Heart right ventricle (tissue), 16 donors: ENCODE results near the gene RECQL5. TPM values are rescaled to one million over a fixed set of nuclear protein-coding genes. Genes with fewer than 3 reads are reported as not detected.
"Not testable (repeated sequence)": the region's sequence is repeated elsewhere in the genome, so short reads cannot be mapped to it uniquely, and the experiment has no call there.

Experiments used
- ATAC-seq, 8 donors: fragments of 200-7000 bp; cut with Tn5 transposase; one replicate each; pipeline ENCODE4 v1.9.1; 2020; ENCODE audit warnings: mild to moderate bottlenecking in 8 of 8, moderate library complexity in 8 of 8, moderate number of reproducible peaks in 1 of 8
- DNase-seq, 2 donors: peaks; one replicate each; pipeline ENCODE4 v3.0.0-alpha.2; 2020
- H3K27ac ChIP-seq, 10 donors: fragments of 200-600 bp; sonication (generic) in 2 of 10; one replicate each; pipeline versions ENCODE4 v1.5.0 to v1.8.0; 2020 to 2022; ENCODE audit warnings: mild to moderate bottlenecking in 3 of 10
- H3K27me3 ChIP-seq, 7 donors: fragments of 200-600 bp; one replicate each; pipeline ENCODE4 v1.8.0; 2021 to 2022; ENCODE audit warnings: mild to moderate bottlenecking in 2 of 7
- H3K36me3 ChIP-seq, 9 donors: fragments of 200-600 bp; sonication (generic) in 1 of 9; one replicate each; pipeline versions ENCODE4 v1.5.0 to v1.8.0; 2020 to 2022; ENCODE audit warnings: mild to moderate bottlenecking in 2 of 9
- H3K4me1 ChIP-seq, 9 donors: fragments of 200-600 bp; sonication (generic) in 1 of 9; one replicate each; pipeline versions ENCODE4 v1.5.0 to v1.8.0; 2020 to 2022; ENCODE audit warnings: mild to moderate bottlenecking in 4 of 9
- H3K4me3 ChIP-seq, 10 donors: fragments of 200-600 bp; sonication (generic) in 2 of 10; one replicate each; pipeline versions ENCODE4 v1.5.0 to v1.8.0; 2020 to 2022; ENCODE audit warnings: mild to moderate bottlenecking in 7 of 10, moderate library complexity in 2 of 10
- H3K9me3 ChIP-seq, 11 donors: fragments of 200-600 bp in 10 of 11; sonication (generic) in 2 of 11; one replicate each; pipeline versions ENCODE4 v1.5.0 to v1.8.0; 2013 to 2022; ENCODE audit warnings: mild to moderate bottlenecking in 2 of 11, control low read depth in 1 of 11, moderate library complexity in 1 of 11
- CTCF ChIP-seq, 9 donors: fragments of 200-600 bp; sonication (generic) in 2 of 9; IDR thresholded peaks; one replicate each; pipeline versions ENCODE4 v1.5.0 to v1.8.0; 2021 to 2022; ENCODE audit warnings: antibody characterized with exemption in 9 of 9, mild to moderate bottlenecking in 5 of 9, moderate library complexity in 1 of 9
- WGBS, 2 donors: extraction: QIAGEN DNeasy Blood & Tissue Kit; methylation state at CpG; one replicate each; pipeline ENCODE4 v1.1.7; 2013; ENCODE audit warnings: inconsistent platforms in 1 of 2; 5-methylcytosine and 5-hydroxymethylcytosine counted together
- intact Hi-C, 10 donors: fragments of 100-400 bp; cut with DNase I; formaldehyde crosslinking; loops; one replicate each; pipeline versions ENCODE4 v1.11.1 to v1.14.2; 2022
- polyA plus RNA-seq, 2 donors: library from polyadenylated mRNA; stranded (reverse); fragments of 200-250 nt; gene quantifications; one replicate each; pipeline ENCODE4 v1.2.3, GENCODE V29; 2013
- total RNA-seq, 10 donors: library from RNA; stranded (reverse); fragmentation: NEBNext Ultra II Directional in 3 of 10; extraction: Animal tissue kit (Norgen Biotek cat#: 25700) in 3 of 10; gene quantifications; one replicate each; pipeline versions ENCODE4 v1.2.1 to v1.2.4, GENCODE V29; 2021 to 2023
- donor health status: Arrhythmogenic right ventricular cardiomyopathy.
- donor health status: ischemic (EF 13 %, LVEDD 7.1; RV severe dilation, severe dysfunction).
- donor health status: healthy with polysubstance abuse.
- donor health status: DM: no; HTN: yes; CAD: no.
- donor health status: DM: no; HTN: no; CAD: no.
- donor health status: ischemic (EF 25% LVEDD 6.9; RV normal size, moderate dysfunction).
- donor health status: ischemic (EF 25% LVEDD 5.7; RV mildly dilated, moderate dysfunction).
- donor health status: healthy.
- donor health status: DM: yes; HTN: yes; CAD: no.
- donor health status: Ischemic cardiomyopathy.
- donor health status: ischemic (EF 35%, LVEDD 5.7; RV mildly dilated, moderate dysfunction).
- donor health status: nonischemic (EF 11% LVEDD 7.7; RV severe dilation, severe dysfunction).
- donor health status: DM: yes; HTN: yes; CAD: no.
- donor health status: PGD.
- donor health status: ischemic (EF 29% LVEDD 5.4; RV normal size, mild dysfunction).
- donor health status: nonischemic (EF 23%, LVEDD 6.1; RV moderate dilation, normal function).

The RECQL5 gene
- total and polyA plus RNA-seq, 12 donors, result 6.3 to 32.1 (median 10.7) TPM

GRCh38 chr17:75587675-75588595, 79.0 kb downstream of the RECQL5 start, which contains the start of gene MYO15B:
Gene MYO15B, plus strand, starts transcription at chr17:75587800. Its CDS starts 258 bp downstream, at chr17:75588058.
- peak in 8 of 9 donors; percentile 15 to 53 (median 40) for TF ChIP-seq CTCF (IDR thresholded peaks at IDR 0.05)
- Histone ChIP-seq H3K9me3 (no peaks in the 10 kb centered on the region), H3K27ac (peak within 1 kb of the TSS; percentile 92 to 99 (median 96)), H3K27me3 (peaks cover 0 to 8% (median 0%) of the 10 kb centered on the region in 7 donors), H3K36me3 (peaks cover 0 to 18% (median 0%) of the 10 kb centered on the region in 9 donors), H3K4me3 (peak within 1 kb of the TSS; percentile 43 to 89 (median 74)), H3K4me1 (peaks cover 9 to 31% (median 21%) of the 10 kb centered on the region in 9 donors)
- DNase-seq (peak; percentile 70 to 76), ATAC-seq (peak; percentile 37 to 63 (median 50))
- 5 to 6% methylated on average over 81 to 82 of the region's 82 CpGs for WGBS, 2 donors
- intact Hi-C loops, result loop anchor here in 8 of 10 donors (2.0 to 10.0 kb wide), 5 partner anchors 63 to 163 kb away; partner anchors contain the start of genes CASKIN2 (in 5 of the 8), TSEN54 (in 5 of the 8) and LLGL2 (in 1 of the 8)

GRCh38 chr17:75584849-75585175, 82.1 kb downstream of the RECQL5 start:
- intact Hi-C loops, result loop anchor here in 7 of 10 donors (5.0 to 10.0 kb wide), 5 partner anchors 48 to 160 kb away; partner anchors contain the start of genes CASKIN2 (in 5 of the 7), TSEN54 (in 5 of the 7) and LLGL2 (in 1 of the 7)
- H3K9me3 ChIP-seq, result no peaks in the 10 kb centered on the region
- TF ChIP-seq CTCF (IDR thresholded peaks at IDR 0.05), result no peak
- 85 to 92% methylated on average over 7 of the region's 7 CpGs for WGBS, 2 donors
- peaks cover 7 to 26% (median 17%) of the 10 kb centered on the region in 9 donors for H3K4me1 ChIP-seq
- DNase-seq, result no peak
- no peaks in the 10 kb centered on the region for H3K36me3 ChIP-seq
- no peak overlapping the region for H3K27ac ChIP-seq
- no peak overlapping the region for H3K4me3 ChIP-seq
- no peak for ATAC-seq
- peaks cover 0 to 8% (median 0%) of the 10 kb centered on the region in 7 donors for H3K27me3 ChIP-seq

GRCh38 chr17:75583197-75583596, 83.8 kb downstream of the RECQL5 start:
- not testable (repeated sequence) for ATAC-seq, DNase-seq, H3K36me3 ChIP-seq, H3K27me3 ChIP-seq, H3K27ac ChIP-seq, H3K9me3 ChIP-seq, H3K4me3 ChIP-seq
- H3K4me1 ChIP-seq, result peaks cover 4 to 25% (median 17%) of the 10 kb centered on the region in 9 donors
- intact Hi-C loops, result loop anchor here in 3 of 10 donors (5.0 to 10.0 kb wide), 3 partner anchors 46 to 158 kb away; partner anchors contain the start of gene LLGL2 (in 1 of the 3)
- WGBS, 2 donors, result 84 to 95% methylated on average over 6 of the region's 6 CpGs

- peaks cover 0 to 11% (median 8%) of the 10 kb centered on the region in 9 donors for H3K4me1 ChIP-seq
- not testable (repeated sequence) for ATAC-seq, H3K27me3 ChIP-seq, H3K27ac ChIP-seq, DNase-seq, H3K9me3 ChIP-seq, H3K36me3 ChIP-seq
- intact Hi-C loops, result loop anchor here in 3 of 10 donors (5.0 to 10.0 kb wide), 3 partner anchors 44 to 156 kb away; partner anchors contain the start of gene LLGL2 (in 1 of the 3)
- 88% methylated on average over 23 of the region's 23 CpGs for WGBS, 2 donors
- H3K4me3 ChIP-seq, result peak overlapping the region in 1 of 10 donors; percentile 23
Measured at GRCh38 chr17:75581121-75581725, 85.7 kb downstream of the RECQL5 start.

Other genes with a start within 250 kb of the RECQL5 start
- gene TMEM94, start 210.5 kb downstream of the RECQL5 start, total RNA-seq, result 10 to 100 TPM; 29.0 to 66.7 (median 41.3) TPM
- 10 to 100 TPM; 25.6 to 56.1 TPM for gene TMEM94, start 210.5 kb downstream of the RECQL5 start, polyA plus RNA-seq
- 10 to 100 TPM; 29.0 to 59.2 (median 37.2) TPM for gene CASKIN2, start 151.6 kb downstream of the RECQL5 start, total RNA-seq
- 10 to 100 TPM; 17.6 to 31.2 TPM for gene CASKIN2, start 151.6 kb downstream of the RECQL5 start, polyA plus RNA-seq
- 1 to 10 TPM; 4.2 to 9.9 (median 6.1) TPM for gene TSEN54, start 150.6 kb downstream of the RECQL5 start, total RNA-seq
- gene TSEN54, start 150.6 kb downstream of the RECQL5 start, polyA plus RNA-seq, result 10 to 100 TPM; 13.6 to 18.1 TPM
- gene LLGL2, start 141.5 kb downstream of the RECQL5 start, total RNA-seq, result 1 to 10 TPM; 1.1 to 5.0 (median 2.6) TPM
- gene LLGL2, start 141.5 kb downstream of the RECQL5 start, polyA plus RNA-seq, result 10 to 100 TPM in 1 of 2 donors, 1 to 10 TPM in 1; 5.6 to 14.8 TPM
- 10 to 100 TPM; 27.9 to 62.2 (median 45.8) TPM for gene MYO15B, start 79.4 kb downstream of the RECQL5 start, total RNA-seq
- 100 to 1,000 TPM in 1 of 2 donors, 10 to 100 TPM in 1; 30.8 to 205 TPM for gene MYO15B, start 79.4 kb downstream of the RECQL5 start, polyA plus RNA-seq
- gene SMIM5, start 33.7 kb downstream of the RECQL5 start, total RNA-seq, result 10 to 100 TPM in 2 of 10 donors, 1 to 10 TPM in 8; 1.9 to 14.2 (median 6.5) TPM
- 10 to 100 TPM in 1 of 2 donors, 1 to 10 TPM in 1; 3.1 to 19.2 TPM for gene SMIM5, start 33.7 kb downstream of the RECQL5 start, polyA plus RNA-seq
- 10 to 100 TPM; 41.7 to 64.4 (median 55.8) TPM for gene SAP30BP, start 184 bp upstream of the RECQL5 start, total RNA-seq
- gene SAP30BP, start 184 bp upstream of the RECQL5 start, polyA plus RNA-seq, result 100 to 1,000 TPM in 1 of 2 donors, 10 to 100 TPM in 1; 78.4 to 115 TPM
- gene ITGB4, start 54.3 kb upstream of the RECQL5 start, total RNA-seq, result 10 to 100 TPM in 2 of 10 donors, 1 to 10 TPM in 8; 4.7 to 11.3 (median 9.0) TPM
- 10 to 100 TPM in 1 of 2 donors, 1 to 10 TPM in 1; 4.6 to 17.0 TPM for gene ITGB4, start 54.3 kb upstream of the RECQL5 start, polyA plus RNA-seq
- 10 to 100 TPM in 6 of 10 donors, 1 to 10 TPM in 4; 5.2 to 26.4 (median 11.3) TPM for gene GALK1, start 98.0 kb upstream of the RECQL5 start, total RNA-seq
- gene GALK1, start 98.0 kb upstream of the RECQL5 start, polyA plus RNA-seq, result 10 to 100 TPM; 29.2 to 44.6 TPM
- 10 to 100 TPM; 11.6 to 19.1 (median 14.7) TPM for gene UNK, start 117.7 kb upstream of the RECQL5 start, total RNA-seq
- 10 to 100 TPM; 12.9 to 21.3 TPM for gene UNK, start 117.7 kb upstream of the RECQL5 start, polyA plus RNA-seq
- gene UNC13D, start 177.2 kb upstream of the RECQL5 start, total RNA-seq, result 10 to 100 TPM in 3 of 10 donors, 1 to 10 TPM in 7; 5.5 to 20.7 (median 8.5) TPM
- 10 to 100 TPM in 1 of 2 donors, 1 to 10 TPM in 1; 3.0 to 12.6 TPM for gene UNC13D, start 177.2 kb upstream of the RECQL5 start, polyA plus RNA-seq
- gene WBP2, start 188.2 kb upstream of the RECQL5 start, total RNA-seq, result 100 to 1,000 TPM; 130 to 210 (median 173) TPM
- gene WBP2, start 188.2 kb upstream of the RECQL5 start, polyA plus RNA-seq, result 100 to 1,000 TPM; 155 to 205 TPM
- gene TRIM47, start 211.4 kb upstream of the RECQL5 start, total RNA-seq, result 10 to 100 TPM in 9 of 10 donors, 1 to 10 TPM in 1; 9.3 to 53.1 (median 21.5) TPM
- gene TRIM47, start 211.4 kb upstream of the RECQL5 start, polyA plus RNA-seq, result 10 to 100 TPM; 22.4 to 48.7 TPM
- 10 to 100 TPM in 1 of 10 donors, 1 to 10 TPM in 9; 5.1 to 12.7 (median 8.9) TPM for gene TRIM65, start 229.8 kb upstream of the RECQL5 start, total RNA-seq
- 10 to 100 TPM in 1 of 2 donors, 1 to 10 TPM in 1; 5.6 to 16.7 TPM for gene TRIM65, start 229.8 kb upstream of the RECQL5 start, polyA plus RNA-seq
- gene MRPL38, start 237.7 kb upstream of the RECQL5 start, total RNA-seq, result 100 to 1,000 TPM in 4 of 10 donors, 10 to 100 TPM in 6; 89.6 to 144 (median 96.5) TPM
- 100 to 1,000 TPM in 1 of 2 donors, 10 to 100 TPM in 1; 86.0 to 160 TPM for gene MRPL38, start 237.7 kb upstream of the RECQL5 start, polyA plus RNA-seq